GM18517 (cell line): Measurements from ENCODE around the gene LNX2.
"Not testable (repeated sequence)": the region's sequence is repeated elsewhere in the genome, so short reads cannot be mapped to it uniquely, and the experiment has no call there.

Experiments used
- ATAC-seq: cut with Tn5 transposase; IDR thresholded peaks from one replicate; pipeline ENCODE4 v1.9.1; 2021; ENCODE audit warnings: mild to moderate bottlenecking, moderate library complexity; ENCODE audit not compliant: unreplicated experiment

LNX2 gene

DNA sequence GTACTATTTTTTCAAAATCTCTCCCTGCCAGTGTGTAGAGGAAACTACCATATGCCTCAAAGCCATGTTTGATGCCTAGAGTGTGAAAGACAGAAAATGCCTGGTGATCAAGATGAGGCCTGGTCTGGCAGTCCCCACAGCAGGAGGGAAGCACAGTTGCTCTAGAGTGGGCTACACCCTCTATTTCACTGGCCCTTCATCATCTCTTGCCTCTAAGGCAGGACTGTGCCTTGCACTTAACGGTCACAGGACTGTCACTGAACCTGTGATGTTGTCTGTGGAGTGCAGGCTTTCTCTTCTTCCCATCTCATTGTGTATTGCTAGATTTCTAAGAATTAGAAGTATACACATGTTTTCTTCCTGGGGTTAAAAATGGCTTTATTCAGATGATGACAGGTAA is 17.7 kb upstream of the LNX2 start:
- ATAC-seq: no peak

DNA sequence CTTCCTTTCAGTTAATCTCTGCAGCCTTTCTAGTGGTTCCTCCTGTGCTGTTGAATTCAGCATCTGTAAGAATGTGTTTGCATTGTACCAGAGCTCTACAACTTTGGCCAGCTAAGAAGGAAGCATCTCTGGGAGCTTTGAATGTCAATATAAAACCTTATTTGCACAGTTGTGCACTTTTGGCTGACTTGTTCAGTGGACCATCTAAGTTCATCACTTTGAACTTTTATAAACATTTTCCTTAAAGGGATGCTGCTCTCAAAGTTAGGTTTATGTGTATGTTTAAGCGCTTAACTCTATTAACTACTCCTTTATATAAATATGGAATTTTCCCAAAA is 16.9 kb upstream of the LNX2 start:
- ATAC-seq: no peak

DNA sequence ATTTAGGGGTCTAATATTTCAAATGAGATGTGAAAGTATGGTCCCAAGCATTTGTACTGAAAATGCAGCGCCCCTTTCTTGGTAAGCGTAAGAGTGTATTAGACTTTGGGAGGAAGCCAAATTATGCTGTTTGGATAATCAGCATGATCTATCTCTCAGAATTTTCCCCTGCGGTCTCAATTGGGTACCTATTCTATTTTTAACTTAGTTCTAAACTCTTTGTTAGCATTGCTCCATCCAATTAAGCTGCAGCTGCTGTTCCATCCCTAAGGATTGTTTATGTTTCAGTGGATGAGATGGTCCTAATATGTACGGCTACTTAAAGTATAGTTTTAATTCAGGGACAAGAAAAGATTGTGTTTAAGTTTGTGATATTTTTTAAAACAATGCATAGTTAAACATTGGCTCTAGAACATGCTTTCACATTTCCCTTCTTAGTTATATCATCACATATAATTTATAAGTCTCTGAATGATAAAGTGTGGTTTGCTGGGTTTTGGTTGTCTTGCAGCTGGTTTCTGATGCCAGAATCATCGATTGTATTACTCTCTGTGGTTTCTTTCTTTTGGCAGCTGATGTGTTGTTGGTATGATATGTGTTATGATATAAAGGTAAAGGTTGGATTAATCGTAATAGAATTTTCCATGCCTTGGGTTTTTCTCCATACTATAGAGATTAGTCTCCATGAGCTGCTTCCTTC is 16.4 kb upstream of the LNX2 start:
- ATAC-seq: no peak

DNA sequence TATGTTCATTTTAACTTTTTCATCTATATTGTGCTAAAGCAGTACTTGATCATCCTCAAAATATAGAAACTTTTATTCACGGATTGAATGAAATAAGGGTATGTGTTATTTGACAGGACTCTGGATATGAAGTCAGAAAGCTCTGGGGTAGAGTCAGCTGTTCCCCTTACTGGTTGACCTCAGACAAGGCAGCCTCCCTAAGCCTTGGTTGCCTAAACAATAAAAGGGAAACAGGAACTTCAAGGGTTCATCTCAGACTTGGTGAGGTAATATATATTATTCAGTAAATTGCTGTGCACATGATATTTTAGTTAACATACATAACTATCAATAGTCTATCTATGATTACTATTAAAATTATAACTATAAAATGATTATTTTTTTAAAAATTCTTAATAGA is 14.9 kb upstream of the LNX2 start:
- no peak for ATAC-seq

DNA sequence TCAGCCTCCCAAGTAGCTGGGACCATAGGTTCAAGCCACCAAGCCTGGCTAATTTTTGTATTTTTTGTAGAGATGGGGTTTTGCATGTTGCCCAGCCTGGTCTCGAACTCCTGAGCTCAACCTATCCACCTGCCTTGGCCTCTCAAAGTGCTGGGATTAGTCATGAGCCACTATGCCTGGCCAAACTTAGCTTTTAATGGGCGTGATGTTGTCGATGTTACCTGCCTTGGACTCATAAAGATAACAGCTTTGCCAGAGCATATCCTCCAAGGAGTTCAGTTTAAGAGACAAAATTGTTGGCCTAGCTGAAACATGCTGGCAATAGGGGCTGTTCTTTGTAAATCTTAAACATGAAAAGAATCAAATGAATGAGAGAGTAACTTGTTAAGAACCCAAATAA is 14.5 kb upstream of the LNX2 start:
- ATAC-seq: no peak

DNA sequence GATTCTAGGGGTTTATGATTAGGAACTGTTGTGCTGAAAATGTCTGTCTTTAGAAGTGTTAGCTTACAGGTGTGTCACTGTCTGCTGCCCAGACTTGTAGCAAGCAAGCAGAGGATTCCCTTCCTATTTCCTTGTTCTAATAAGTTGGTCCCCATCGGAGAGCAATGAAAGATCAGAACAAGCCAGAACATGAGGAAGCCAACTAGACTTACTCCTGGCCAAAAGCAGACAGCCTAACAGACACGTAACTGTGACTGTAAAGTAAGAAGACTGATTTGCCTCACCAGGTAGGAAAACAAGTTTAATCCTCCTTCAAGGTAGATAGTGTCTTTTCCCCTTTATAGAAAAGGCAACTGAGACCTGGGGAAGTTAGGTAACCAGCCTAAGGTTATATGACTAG is 13.9 kb upstream of the LNX2 start:
- ATAC-seq: no peak

DNA sequence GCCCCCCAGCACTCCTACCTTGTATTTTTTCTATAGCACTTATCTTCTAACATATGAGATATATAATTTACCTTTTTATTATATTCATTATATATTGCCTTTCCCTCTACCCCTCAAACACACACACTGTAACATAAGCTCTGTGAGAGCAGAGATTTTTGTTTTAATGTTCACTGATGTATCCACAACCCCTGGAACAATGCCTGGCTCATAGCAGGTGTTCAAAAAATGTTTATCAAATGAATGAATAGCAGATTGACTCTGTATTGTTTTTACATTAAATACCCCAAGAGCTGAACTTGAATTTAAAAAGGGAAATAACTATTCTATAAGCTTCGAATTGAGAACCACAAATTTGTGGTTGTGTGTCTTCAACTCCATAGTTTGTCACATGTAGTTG is 12.3 kb upstream of the LNX2 start:
- ATAC-seq: no peak

DNA sequence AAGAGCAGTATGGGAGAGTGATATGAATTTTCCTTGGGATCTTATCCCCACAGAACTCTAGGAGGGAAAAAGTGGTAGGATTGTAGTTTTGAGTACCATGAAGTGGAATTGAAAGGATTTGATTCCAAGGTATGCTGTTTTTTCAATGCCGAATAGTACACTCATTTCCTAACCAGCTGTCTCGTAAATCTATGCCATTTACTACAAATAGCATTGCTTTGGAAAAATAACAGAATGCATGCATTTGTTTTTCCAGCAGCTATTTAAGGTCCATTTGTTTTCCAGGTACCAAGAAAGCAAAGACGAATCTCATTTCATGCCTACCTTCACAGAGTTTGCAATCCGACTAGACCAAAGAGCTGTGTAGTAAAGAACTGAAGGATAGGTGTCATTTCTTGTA is 11.9 kb upstream of the LNX2 start:
- no peak for ATAC-seq

DNA sequence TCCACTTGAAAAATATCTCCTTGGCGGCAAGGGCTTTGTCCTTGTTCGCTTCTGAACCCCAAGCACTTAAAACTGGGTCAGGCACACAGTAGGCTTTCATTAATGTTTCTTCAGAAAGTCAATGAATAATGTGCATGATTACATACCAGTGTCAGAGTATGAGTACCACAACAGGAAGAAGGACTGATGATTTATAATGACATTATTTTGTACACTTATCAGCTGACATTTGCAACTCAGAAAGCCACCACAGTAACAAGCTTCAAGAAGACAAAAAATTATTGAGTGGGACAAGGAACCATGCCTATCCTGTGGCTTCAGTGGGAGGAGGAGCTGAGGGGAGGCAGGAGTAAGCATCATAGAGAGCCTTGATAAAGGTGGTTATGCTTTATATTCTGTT is 11.3 kb upstream of the LNX2 start:
- no peak for ATAC-seq

DNA sequence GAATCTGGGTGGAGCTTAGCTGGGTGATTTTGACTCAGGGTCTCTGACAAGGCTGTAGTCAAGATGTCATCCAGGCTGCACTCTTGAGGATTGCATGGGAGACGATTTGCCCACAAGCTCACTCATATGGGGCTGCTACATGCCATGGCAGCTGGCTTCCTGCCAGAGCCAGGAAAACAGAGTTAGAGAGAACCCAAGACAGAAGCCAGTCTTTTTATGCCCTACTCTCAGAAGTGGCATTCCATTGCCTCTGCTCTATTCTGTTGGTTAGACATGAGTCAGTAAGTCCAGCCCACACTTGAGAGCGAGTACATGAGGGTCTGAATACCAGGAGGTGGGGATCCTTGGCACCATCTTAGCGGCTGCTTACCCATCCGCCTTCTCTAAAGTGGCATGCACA is 10.8 kb upstream of the LNX2 start:
- no peak for ATAC-seq

DNA sequence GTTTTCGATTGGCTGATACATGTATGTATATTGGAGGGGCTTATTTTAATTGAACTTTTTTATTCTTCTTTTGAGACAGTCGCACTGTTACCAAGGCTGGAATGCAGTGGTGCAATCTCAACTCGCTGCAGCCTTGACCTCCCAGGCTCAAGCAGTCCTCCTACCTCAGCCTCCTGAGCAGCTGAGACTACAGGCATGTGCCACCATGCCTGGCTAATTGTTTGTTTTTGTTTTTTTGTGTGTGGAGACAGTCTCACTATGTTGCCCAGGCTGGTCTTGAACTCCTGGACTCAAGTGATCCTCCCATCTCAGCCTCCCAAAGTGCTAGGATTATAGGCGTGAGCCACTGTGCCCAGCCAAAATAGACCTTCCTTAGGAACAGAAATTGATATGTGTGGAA is 8.4 kb upstream of the LNX2 start:
- not testable (repeated sequence) for ATAC-seq

DNA sequence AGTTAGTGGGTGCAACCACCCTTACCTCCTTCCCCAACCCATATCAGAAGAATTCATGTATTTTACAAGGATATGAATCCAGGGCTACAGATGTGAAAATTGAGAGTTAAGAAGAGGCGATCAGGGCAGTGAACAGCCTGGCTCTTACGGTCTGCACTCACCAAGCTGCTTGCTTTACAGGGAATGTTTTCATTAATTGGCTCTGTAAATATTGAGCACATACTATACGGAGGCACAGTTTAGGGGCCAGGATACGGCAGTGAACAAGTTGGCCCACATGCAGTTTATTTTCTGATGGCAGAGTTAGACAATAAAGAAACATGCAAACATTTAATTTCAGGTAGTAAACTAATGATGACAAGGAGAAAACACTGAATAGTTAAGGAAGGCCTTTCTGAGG is 7.8 kb upstream of the LNX2 start:
- ATAC-seq: no peak

DNA sequence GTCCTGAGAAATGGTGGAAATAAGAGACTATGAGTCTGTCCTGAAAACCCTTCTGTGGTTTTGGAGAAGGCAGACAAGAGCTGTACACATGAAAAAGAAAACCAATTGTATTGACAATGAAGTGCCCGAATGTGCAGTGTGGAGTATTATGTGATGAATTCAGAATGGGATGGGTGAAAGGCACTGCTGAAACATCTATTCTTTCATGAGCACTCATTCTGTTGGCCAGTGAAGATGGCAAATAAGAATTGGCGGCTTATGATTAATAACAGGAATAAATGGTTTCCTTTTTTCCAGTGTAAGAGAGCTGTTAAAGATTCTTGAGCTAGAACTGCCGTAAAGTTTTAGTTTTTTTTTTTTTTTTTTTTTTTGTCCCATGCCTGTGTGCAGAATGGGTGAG is 7.1 kb upstream of the LNX2 start:
- ATAC-seq: no peak

DNA sequence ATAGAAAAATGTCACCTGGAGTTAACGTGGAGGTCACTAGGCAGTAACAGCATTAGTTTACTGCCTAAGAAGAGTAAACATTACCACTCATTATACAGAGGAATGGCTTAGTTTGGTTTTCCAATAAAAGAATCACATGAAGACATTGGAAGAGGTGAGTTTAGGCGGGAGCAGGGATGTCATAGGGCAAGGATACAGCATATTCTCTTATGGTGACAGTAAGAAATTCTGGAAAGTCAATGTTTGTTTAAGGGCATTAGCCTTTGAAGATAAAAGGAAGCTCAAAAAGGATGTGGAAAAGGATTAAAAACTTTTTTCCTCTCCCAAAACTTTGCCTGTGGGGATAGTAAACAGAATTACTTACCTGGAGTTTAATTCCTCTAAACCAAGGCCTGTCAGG is 5.5 kb upstream of the LNX2 start:
- ATAC-seq: no peak

DNA sequence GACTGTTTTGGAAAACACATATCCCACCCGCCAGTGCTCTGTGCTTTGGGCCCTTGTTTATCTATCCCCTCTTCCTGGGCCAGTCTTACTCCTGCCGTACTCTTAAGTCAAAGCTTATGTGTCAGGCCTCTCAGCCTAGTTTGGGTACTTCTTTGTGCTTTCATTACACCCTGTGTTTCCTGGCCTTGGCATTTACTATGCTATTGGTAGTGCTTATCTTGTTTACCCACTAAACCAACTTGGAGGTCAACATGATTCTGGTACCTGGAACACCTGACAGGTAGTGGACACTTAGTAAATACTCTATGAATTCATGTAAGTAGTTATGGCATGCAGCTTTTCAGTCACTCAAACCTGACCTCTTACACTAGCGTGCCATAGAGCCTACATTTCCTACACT is 3.7 kb upstream of the LNX2 start:
- no peak for ATAC-seq

DNA sequence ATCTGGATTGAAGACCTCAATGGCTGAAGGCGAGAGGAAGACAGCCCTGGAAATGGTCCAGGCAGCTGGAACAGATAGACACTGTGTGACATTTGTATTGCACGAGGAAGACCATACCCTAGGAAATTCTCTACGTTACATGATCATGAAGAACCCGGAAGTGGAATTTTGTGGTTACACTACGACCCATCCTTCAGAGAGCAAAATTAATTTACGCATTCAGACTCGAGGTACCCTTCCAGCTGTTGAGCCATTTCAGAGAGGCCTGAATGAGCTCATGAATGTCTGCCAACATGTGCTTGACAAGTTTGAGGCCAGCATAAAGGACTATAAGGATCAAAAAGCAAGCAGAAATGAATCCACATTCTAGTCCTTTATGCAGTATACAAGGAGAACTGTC is 2.6 kb upstream of the LNX2 start:
- no peak for ATAC-seq

DNA sequence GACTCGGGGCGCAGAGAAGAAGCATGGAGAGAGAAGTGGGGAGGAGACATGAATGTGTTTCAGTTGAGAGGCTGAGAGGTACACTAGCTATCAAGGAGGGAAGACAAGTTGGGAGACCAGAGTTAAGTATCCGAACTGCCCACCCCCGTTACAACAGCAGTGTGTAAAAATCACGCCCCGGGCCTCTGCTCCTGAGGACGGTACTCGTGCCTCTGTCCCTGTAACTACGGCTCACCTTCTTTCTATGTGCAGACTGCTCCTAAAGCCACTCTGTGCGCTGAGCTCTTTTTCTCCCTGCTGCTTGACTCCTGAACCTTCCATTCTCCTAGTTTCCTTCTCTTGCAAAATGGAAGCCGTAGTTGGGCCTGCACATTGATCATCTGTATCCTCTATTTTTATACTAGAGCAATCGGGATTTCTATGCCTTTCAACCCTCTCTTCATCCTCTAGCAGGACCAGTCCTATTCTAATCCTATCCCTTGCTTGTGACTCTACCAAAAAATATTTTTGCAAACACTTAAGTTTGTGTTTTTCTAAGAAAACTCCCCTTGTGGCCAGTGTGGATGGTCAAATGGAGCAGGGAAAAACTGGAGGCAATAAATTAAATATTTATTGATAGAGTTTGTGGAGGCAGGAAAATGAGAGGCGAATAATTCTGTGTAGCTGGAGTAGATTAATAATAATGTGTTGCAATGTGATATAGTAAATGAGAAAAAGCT is 1.9 kb upstream of the LNX2 start:
- ATAC-seq: no peak

DNA sequence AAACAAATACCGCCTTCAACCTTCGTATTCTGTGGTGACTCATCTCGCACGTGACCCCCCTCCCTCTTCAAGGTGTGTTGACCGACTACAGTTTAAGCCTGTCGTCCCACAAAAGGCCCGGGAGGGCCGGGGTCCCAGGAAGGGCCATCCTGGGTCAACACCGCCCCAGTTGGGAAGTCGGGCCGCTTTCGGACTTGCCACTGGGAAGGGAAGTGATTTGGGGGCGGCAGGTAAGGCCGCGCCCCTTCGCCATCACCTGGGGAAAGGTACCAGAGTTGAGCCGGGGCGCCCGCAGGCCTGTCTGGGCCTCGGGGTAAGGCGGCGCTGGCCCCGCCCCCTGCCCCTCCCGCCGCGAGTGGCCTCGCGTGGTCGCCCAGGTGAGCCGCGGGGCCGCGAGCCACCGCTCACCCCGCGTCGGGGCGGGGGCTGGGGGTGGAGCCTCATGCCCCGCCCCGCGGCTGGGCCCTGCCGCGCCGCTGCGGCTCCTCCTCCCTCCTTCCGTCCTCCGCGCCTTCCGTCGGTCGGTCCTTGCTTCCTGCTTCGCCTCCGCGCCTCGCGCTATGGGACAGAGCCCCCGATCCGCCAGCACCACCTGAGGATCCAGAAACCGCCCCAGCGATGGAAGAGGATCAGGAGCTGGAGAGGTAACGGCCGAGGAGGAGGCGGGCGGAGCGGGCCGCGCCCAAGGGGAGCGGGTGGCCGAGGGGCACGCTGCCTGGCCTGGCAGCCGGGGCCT is 1.2 kb upstream of the LNX2 start, which contains the start of gene POLR1D:
TSS of gene POLR1D (plus strand) at position 527 of the 736 bp plus-strand sequence. CDS start at position 619, 92 bp downstream.
- peak; percentile 51 for ATAC-seq

DNA sequence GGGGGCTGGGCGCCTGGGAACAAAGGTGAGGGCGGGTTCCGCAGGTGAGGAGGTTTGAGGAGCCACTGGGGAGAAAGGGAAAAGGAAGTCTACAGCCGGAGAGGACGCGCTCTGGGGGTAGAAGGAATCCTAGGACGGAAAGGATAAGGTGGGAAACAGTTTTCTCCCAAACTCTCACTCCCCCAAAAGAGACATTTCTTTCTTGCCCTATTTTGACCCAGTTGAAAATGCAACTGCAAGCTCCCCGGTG is 712 bp upstream of the LNX2 start:
- no peak for ATAC-seq

DNA sequence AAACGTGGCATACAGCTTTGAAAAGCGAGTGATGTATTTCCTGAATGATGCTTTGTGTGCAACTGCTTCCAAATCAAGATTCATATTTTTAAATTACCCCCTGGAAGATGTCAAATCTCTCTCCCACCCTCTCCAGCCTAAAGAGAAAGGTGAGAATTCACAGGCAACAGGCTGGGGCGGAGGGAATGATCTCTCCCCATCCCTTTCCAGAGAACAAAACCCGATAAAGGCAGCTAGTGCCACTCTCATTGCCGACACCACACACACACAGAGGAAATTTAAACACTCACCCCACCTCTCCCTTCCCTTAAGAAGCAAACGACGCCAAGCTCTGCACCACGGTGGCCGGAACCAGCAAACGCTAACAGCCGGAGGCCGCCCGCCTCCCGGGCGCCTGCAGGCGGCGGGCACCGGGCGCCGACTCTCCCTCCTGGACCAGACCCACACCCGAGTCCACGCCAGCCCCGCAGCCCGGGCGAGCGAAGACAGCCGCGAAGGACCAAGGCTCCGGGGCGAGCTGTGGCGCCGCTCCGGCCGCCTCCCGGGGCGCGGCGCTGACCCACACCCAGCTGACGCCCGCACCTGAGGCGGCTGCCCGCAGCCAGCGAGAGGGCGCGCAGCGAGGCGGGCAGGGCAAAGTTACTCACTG is 477 bp downstream of the LNX2 start:
- ATAC-seq: peak; percentile 44

DNA sequence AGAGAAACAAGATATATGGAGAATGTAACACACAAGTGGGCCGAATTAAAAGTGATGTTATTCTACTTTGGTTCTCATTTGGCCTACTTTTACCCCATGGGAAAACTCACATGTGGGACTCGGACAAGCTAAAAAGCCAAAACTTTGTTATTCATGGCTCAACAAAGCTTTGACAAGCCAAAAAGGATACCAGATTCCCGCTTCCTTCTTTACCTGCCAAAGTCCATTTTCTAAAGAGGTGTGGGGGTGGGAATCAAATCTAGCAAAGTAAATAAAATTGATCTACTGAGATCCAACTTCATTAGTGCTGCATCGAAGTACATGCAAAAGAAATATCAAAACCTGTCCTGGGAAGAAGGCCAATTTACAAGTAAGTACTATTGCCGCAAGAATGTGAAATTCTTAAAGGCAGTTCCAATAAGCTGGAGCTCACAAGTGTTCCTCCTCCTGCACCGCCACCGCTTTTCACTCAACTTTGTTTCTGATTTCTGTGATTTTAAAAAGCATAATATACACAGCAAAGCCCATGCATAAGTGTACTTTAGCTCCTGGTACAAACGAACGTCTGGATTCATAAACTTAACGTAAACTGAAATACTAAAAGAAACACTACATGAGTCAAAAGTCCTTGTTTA is 1.1 kb downstream of the LNX2 start:
- ATAC-seq: no peak
